Muscle layer of duodenum (tissue), 2 donors: ENCODE measurements around the gene PEX5.

Experiments
- H3K27ac ChIP-seq: one replicate; pipeline ENCODE4 v1.7.0; 2013; ENCODE audit warnings: mild to moderate bottlenecking, low read length
- H3K27me3 ChIP-seq: one replicate; pipeline ENCODE4 v1.7.0; 2013; ENCODE audit warnings: low read depth, mild to moderate bottlenecking, control low read depth, low read length
- H3K36me3 ChIP-seq, 2 donors: one replicate each; pipeline ENCODE4 v1.7.0; 2013; ENCODE audit warnings: low read length in 2 of 2, control low read depth in 1 of 2, mild to moderate bottlenecking in 1 of 2; ENCODE audit not compliant: insufficient read depth in 2 of 2, control insufficient read depth in 1 of 2
- H3K4me1 ChIP-seq, 2 donors: one replicate each; pipeline ENCODE4 v1.7.0; 2013; ENCODE audit warnings: low read length in 2 of 2, mild to moderate bottlenecking in 2 of 2, control low read depth in 1 of 2, moderate library complexity in 1 of 2; ENCODE audit not compliant: insufficient read depth in 2 of 2, control insufficient read depth in 1 of 2
- H3K4me3 ChIP-seq, 2 donors: one replicate each; pipeline ENCODE4 v1.7.0; 2013; ENCODE audit warnings: low read length in 2 of 2, low read depth in 1 of 2, mild to moderate bottlenecking in 1 of 2
- H3K9me3 ChIP-seq, 2 donors: one replicate each; pipeline ENCODE4 v1.7.0; 2013; ENCODE audit warnings: low read length in 2 of 2, control low read depth in 1 of 2, mild to moderate bottlenecking in 1 of 2; ENCODE audit not compliant: control insufficient read depth in 1 of 2
- donor health status: healthy.

PEX5 gene

DNA sequence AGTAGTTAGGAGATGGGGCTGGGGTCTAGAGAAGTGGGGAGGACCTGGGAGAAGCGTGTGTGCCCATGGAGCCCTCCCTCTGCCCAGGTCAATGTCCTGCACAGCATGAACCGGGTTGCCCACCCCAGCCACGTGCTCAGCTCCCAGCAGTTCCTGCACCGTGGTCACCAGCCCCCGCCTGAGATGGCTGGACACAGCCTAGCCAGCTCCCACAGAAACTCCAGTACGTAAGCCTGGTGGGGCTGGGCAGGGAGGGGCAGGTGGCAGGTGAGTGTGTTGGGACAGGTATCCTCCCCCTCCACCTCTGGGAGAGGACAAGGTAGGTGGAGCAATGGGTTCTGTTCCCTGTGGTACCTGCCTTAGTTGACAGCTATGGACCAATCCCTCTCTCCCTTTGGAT, 38.6 kb upstream of the PEX5 start:
- no peaks in the 10 kb centered on the region for H3K9me3 ChIP-seq
- H3K27me3 ChIP-seq: no peaks in the 10 kb centered on the region
- H3K4me3 ChIP-seq: no peak overlapping the region
- H3K27ac ChIP-seq: no peak overlapping the region
- H3K36me3 ChIP-seq: peaks cover 27 to 65% of the 10 kb centered on the region in 2 donors
- H3K4me1 ChIP-seq: no peaks in the 10 kb centered on the region

DNA sequence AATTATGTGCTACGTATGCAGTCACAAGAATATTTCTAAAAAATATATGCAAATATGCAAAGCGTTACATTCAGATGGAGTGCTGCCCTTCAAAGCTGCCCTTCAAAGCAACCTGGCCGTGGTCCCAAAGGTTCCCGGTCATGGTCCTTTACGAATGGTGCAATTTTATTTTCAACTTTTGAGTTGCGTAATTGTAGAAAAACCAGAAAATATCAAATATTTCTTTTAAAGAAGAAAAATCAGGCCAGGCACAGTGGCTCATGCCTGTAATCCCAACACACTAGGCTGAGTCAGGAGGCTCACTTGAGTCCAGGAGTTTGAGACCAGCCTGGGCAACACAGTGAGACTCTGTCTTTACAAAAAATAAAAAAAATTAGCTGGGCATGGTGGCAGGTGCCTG, 38.0 kb upstream of the PEX5 start:
- Histone ChIP-seq H3K9me3 (no peaks in the 10 kb centered on the region), H3K4me1 (no peaks in the 10 kb centered on the region), H3K36me3 (peaks cover 27 to 58% of the 10 kb centered on the region in 2 donors), H3K27me3 (no peaks in the 10 kb centered on the region), H3K27ac (no peak overlapping the region), H3K4me3 (no peak overlapping the region)

DNA sequence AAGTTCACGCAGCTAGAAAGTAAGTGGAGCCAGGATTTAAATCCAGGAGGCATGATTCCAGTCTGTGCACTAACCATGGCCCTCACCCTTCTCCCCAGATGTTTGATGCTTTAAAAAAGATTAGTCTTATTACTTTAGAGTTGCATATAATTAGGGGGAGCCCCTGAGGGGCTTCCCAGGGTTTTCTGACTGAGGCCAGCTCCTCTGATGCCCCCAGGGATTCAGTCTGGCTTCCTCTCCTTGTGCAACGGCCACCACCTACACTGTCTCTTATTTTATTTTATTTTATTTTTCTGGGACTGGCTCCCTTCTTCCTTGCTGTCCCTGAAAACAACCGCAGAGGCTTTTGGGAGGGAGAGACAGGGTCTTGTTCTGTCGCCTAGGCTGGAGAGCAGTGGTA, 36.7 kb upstream of the PEX5 start:
- Histone ChIP-seq H3K9me3 (no peaks in the 10 kb centered on the region), H3K27me3 (no peaks in the 10 kb centered on the region), H3K36me3 (peaks cover 27 to 57% of the 10 kb centered on the region in 2 donors), H3K4me3 (no peak overlapping the region), H3K4me1 (no peaks in the 10 kb centered on the region), H3K27ac (no peak overlapping the region)

DNA sequence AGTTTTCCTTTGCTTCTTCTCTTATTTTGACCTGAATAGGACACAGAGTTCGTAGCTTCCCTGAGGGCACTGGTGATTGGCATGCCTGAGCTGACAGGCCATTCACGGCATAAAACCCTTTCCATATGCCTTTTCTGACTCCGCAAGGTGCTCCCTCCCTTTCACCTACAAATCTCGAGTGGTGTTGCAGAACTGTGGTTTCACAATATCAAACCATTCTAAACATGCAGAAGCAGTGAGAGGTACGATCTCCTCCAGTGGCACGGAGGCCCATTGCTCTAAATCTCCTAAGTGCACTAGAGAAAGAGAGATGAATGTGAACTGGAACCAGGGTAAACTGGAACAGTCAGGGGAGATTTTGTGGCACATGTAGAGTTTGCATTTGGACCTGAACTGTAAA, 35.4 kb upstream of the PEX5 start:
- Histone ChIP-seq H3K27me3 (no peaks in the 10 kb centered on the region), H3K36me3 (peaks cover 24 to 53% of the 10 kb centered on the region in 2 donors), H3K4me1 (no peaks in the 10 kb centered on the region), H3K9me3 (no peaks in the 10 kb centered on the region), H3K27ac (no peak overlapping the region), H3K4me3 (no peak overlapping the region)

DNA sequence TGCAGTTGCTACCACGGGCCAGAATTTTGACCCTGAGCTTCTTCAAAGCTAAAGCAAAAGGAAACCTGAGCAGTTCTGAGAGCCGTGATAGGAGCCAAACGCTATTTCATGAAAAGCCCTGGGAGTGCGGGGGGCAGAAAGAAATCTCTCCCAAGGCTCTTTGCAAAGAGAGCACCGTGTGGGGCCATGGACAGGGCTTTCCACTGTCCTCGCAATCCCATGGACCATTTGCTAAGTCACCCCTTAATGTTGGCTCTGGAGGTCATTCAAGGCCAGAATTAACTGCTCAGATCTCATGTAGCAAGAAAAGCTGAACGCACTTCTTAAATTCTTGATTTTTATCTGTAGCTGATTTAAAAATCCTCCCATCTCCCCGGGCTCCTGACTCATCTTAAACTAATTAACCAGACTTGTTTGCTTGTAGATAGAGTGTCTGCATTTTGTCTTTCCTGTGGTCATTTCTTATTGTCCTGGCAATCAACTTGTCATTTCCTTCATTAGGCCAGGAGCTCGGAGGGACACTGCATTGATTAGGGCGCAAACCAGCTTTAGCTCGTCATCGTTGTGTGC, 34.5 kb upstream of the PEX5 start:
- Histone ChIP-seq H3K27ac (no peak overlapping the region), H3K27me3 (no peaks in the 10 kb centered on the region), H3K4me3 (no peak overlapping the region), H3K9me3 (no peaks in the 10 kb centered on the region), H3K36me3 (peaks cover 17 to 43% of the 10 kb centered on the region in 2 donors), H3K4me1 (no peaks in the 10 kb centered on the region)

DNA sequence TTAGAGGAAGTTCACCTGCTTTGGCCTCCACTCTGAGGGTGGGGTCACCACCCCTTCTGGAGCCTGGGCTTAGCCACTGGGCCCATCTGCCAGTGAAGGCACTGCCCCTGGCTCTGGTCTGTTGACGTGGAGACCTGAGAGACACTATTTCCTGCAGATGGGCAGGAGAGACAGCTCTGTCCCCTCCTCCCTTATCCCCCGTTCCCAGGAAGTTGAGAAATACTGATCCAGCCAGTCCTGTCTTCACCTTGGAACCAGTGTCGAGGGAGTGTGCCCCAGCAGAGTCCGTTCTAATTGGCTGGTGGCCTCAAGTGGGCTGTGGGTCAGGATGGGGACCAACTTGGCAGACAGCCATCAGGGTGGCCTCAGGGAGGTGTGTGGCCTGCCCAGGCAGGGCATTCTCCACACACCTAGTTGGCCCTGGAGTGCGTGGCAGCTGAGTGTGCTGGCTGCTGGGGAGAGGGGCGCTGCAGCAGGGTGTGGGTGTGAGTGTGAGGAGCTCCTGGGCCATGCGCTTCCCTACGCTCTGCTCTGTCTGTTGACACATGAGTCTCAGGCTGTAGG, 33.9 kb upstream of the PEX5 start:
- H3K4me3 ChIP-seq: no peak overlapping the region
- H3K36me3 ChIP-seq: peaks cover 11 to 38% of the 10 kb centered on the region in 2 donors
- no peaks in the 10 kb centered on the region for H3K9me3 ChIP-seq
- no peaks in the 10 kb centered on the region for H3K27me3 ChIP-seq
- H3K27ac ChIP-seq: no peak overlapping the region
- no peaks in the 10 kb centered on the region for H3K4me1 ChIP-seq

DNA sequence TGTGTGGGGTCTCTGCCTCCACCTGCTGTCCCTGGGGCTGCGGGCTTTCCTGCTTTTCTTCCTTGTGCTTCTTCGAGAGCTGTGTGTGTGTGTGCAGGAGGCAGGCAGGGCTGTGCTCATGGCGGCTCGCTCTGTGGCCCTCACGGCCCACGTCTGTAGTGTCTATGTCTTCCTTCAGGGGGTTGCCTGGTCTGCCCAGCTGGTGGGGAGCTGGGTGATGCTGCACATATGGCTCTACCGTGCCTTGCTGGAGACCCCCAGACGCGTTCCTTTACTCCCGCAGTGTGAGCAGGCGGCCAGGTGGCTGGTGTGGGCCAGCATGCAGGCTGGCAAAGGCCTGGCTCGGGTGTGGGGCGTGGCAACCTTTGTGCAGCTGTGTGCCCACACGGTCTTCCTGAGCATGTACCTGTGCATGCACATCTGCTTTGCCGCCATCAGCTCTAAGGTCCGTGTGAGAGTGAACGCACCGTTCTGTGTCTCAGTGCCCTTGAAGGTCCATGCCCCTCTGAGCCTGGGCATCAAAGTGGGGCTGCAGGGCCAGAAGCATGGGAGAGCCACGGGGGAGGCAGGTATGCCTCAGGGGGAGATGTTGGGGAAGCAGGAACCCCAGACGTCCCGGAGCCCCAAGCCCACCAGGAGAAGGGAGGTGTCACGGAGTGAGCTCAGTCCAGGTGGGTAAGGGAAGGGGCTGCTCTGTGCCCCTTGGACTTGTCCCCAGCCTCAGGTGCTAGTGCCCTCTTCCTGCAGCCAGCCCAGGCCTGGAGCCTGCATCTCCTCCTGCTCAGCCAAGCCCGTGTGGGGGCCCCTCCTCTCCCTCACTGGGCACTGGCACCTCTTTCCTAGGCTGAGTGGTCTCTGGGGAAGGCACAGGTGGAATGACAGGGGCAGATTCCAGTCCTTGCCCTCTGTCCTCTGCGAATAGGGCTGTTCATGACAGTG, 33.0 kb upstream of the PEX5 start:
- no peak overlapping the region for H3K27ac ChIP-seq
- no peaks in the 10 kb centered on the region for H3K27me3 ChIP-seq
- H3K4me3 ChIP-seq: no peak overlapping the region
- no peaks in the 10 kb centered on the region for H3K9me3 ChIP-seq
- H3K4me1 ChIP-seq: no peaks in the 10 kb centered on the region
- peaks cover 4 to 28% of the 10 kb centered on the region in 2 donors for H3K36me3 ChIP-seq

DNA sequence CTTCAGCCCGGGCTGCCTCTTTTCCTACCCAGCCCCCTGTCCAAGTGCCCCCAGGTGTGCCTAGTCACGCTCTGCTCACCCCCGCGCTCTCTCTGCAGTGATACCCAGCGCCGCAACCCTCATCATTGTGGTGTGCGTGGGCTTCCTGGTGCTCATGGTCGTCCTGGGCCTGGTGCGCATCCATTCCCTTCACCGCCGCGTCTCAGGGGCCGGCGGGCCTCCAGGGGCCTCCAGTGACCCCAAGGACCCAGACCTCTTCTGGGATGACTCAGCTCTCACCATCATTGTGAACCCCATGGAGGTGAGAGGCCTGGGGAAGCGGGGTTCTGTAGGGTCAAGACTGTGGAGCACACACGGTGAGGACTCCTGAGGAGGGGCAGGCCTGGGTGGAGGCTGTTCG, 32.1 kb upstream of the PEX5 start:
- peaks cover 4 to 27% of the 10 kb centered on the region in 2 donors for H3K36me3 ChIP-seq
- no peak overlapping the region for H3K27ac ChIP-seq
- H3K9me3 ChIP-seq: no peaks in the 10 kb centered on the region
- H3K27me3 ChIP-seq: no peaks in the 10 kb centered on the region
- no peaks in the 10 kb centered on the region for H3K4me1 ChIP-seq
- H3K4me3 ChIP-seq: no peak overlapping the region

DNA sequence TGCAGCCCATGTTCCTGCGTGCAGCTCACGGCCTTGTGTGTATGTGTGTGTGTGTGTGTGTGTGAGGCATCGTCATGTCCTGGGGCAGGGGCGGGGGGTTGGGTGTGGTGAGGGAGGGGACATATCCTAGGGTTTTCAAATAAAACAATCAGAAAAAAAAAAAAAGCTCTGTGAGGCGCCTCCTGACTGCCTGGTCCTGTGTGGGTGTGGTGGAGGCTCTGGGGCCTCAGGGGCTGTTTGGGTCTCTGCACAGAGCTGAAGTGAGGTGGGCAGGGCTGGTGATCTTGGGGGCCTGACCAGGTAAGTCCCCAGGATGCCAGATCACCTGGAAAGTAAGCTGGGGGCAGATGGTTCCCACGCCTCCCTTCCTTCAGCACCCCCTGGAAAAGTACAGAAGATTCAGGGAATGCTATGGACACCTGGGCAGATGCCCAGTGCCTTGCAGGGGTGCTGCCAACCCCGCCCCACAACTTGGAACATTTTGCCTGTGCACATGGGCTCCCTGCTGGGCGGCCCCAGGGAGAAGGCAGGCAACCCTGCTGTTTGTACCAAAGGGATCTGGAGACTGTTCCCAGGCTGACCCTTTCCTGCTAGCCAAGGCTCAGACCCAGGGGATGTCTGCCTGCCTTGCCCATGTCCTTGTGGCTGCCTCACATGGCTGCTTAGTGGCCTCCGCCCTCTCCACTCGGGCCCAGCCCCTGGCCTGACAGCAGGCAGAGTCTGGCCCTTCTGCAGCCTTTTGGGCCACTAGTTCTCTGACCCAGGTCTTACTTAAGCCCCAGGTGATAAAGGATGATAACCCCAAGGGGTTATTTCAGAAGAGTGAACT, 30.5 kb upstream of the PEX5 start:
- no peak overlapping the region for H3K4me3 ChIP-seq
- H3K36me3 ChIP-seq: peaks cover 4 to 18% of the 10 kb centered on the region in 2 donors
- peaks cover 5% of the 10 kb centered on the region for H3K27me3 ChIP-seq
- no peaks in the 10 kb centered on the region for H3K9me3 ChIP-seq
- H3K27ac ChIP-seq: no peak overlapping the region
- H3K4me1 ChIP-seq: peaks cover 0 to 5% of the 10 kb centered on the region in 2 donors

DNA sequence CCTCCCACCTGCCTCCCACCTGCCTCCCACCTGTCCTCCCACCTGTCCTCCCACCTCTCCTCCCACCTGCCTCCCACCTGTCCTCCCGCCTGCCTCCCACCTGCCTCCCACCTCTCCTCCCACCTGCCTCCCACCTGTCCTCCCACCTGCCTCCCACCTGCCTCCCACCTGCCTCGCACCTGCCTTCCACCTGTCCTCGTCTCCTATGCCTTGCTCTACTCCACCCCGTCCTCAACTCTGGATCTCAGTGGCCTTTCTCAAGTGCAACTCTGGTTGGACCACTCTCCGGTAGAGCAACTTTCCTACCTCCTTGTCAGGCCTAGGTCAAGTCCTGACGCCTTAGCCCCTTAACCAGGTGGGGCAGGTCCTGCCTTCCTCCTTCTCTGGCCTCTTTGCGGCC, 29.3 kb upstream of the PEX5 start:
- Histone ChIP-seq H3K4me1 (peaks cover 0 to 5% of the 10 kb centered on the region in 2 donors), H3K27me3 (peaks cover 5% of the 10 kb centered on the region)

DNA sequence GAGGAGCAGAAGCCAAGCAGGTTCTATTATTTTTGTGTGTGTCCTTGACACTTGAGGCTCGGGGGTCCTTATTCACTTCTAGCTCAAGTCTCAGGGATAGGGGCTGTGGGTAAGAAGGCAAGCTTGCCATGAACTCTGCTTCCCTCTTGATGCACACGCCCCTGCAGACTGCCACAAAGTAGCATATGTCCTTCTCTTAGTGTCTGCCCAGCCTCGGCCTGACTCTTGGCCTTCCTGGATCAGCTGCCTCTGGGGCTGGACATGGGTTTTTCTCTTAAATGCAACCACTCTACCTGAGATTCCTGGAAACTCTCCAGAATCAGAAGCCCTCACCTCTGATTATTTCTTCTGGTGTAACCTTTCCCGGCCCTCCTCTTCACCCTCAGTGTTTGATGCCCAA, 28.2 kb upstream of the PEX5 start:
- H3K9me3 ChIP-seq: no peaks in the 10 kb centered on the region
- peaks cover 0 to 5% of the 10 kb centered on the region in 2 donors for H3K4me1 ChIP-seq
- no peak overlapping the region for H3K27ac ChIP-seq
- peaks cover 5% of the 10 kb centered on the region for H3K27me3 ChIP-seq
- H3K36me3 ChIP-seq: peaks cover 0 to 4% of the 10 kb centered on the region in 2 donors
- no peak overlapping the region for H3K4me3 ChIP-seq

More for the DNA sequence above, 29.3 kb upstream of the PEX5 start:
- H3K4me3 ChIP-seq: no peak overlapping the region
- H3K36me3 ChIP-seq: peaks cover 4 to 6% of the 10 kb centered on the region in 2 donors
- H3K27ac ChIP-seq: no peak overlapping the region
- no peaks in the 10 kb centered on the region for H3K9me3 ChIP-seq
